Activated naive CD4-positive, alpha-beta T cell treated with Interleukin-2 at 50 U/mL for 16 hours (primary cell): ENCODE data around the gene NDUFS5.
"Not testable (repeated sequence)": the region's sequence is repeated elsewhere in the genome, so short reads cannot be mapped to it uniquely, and the experiment has no call there.

Experiments used
- DNase-seq: peaks from one replicate; pipeline ENCODE4 v3.0.0-alpha.2; 2020

Gene NDUFS5

GRCh38 chr1:39026051-39026865, at the start of gene NDUFS5:
Gene NDUFS5 (plus strand): TSS chr1:39026350. CDS start chr1:39028725, 2,375 bp downstream.
- peak; percentile 83 for DNase-seq

- DNase-seq, result peak; percentile 48
These were observed 48.5 kb upstream of the NDUFS5 start for GRCh38 chr1:38977399-38978244.

- DNase-seq, result peak; percentile 11
These were observed 48.0 kb upstream of the NDUFS5 start for GRCh38 chr1:38978245-38978542.

GRCh38 chr1:38979380-38979779, 46.8 kb upstream of the NDUFS5 start:
- DNase-seq, result not testable (repeated sequence)

GRCh38 chr1:38989979-38990378, 36.2 kb upstream of the NDUFS5 start:
- no peak for DNase-seq

- no peak for DNase-seq
These were observed 35.8 kb upstream of the NDUFS5 start for GRCh38 chr1:38990386-38990737.

GRCh38 chr1:38990738-38991637, 35.2 kb upstream of the NDUFS5 start, which contains the start of gene AKIRIN1:
Gene AKIRIN1 (plus strand): TSS chr1:38991276. CDS start chr1:38991381, 105 bp downstream.
- DNase-seq, result peak; percentile 98

GRCh38 chr1:38991638-38992411, 34.3 kb upstream of the NDUFS5 start:
- DNase-seq, result peak; percentile 13

GRCh38 chr1:38992412-38993111, 33.6 kb upstream of the NDUFS5 start:
- DNase-seq, result no peak

- no peak for DNase-seq
These were observed 32.0 kb upstream of the NDUFS5 start for GRCh38 chr1:38994196-38994595.

GRCh38 chr1:38997034-38997900, 28.9 kb upstream of the NDUFS5 start:
- no peak for DNase-seq

- DNase-seq, result no peak
These were observed 28.3 kb upstream of the NDUFS5 start for GRCh38 chr1:38997901-38998190.

- DNase-seq, result no peak
These were observed 24.4 kb upstream of the NDUFS5 start for GRCh38 chr1:39001516-39002421.

GRCh38 chr1:39003281-39003680, 22.9 kb upstream of the NDUFS5 start:
- no peak for DNase-seq

- DNase-seq, result no peak
These were observed 22.4 kb upstream of the NDUFS5 start for GRCh38 chr1:39003794-39004193.

GRCh38 chr1:39006287-39006686, 19.9 kb upstream of the NDUFS5 start:
- no peak for DNase-seq

- no peak for DNase-seq
These were observed 19.2 kb upstream of the NDUFS5 start for GRCh38 chr1:39006726-39007645.

GRCh38 chr1:39014956-39015355, 11.2 kb upstream of the NDUFS5 start:
- not testable (repeated sequence) for DNase-seq
